T-cell (primary cell): ENCODE results near the gene GALNTL6. TPM values are rescaled to one million over a fixed set of nuclear protein-coding genes. Genes with fewer than 3 reads are reported as not detected.

ENCODE experiments used
- ATAC-seq, 4 experiments: fragments of 200-7000 bp in 3 of 4; fragments of 150-1000 bp in 1 of 4; cut with Tn5 transposase; replicated peaks in 1 of 4; 1 replicate in 3 of 4; 2 replicates in 1 of 4; pipeline ENCODE4 v1.10.0; 2021; ENCODE audit warnings: moderate library complexity in 3 of 4, mild to moderate bottlenecking in 2 of 4, moderate number of reproducible peaks in 1 of 4
- CTCF ChIA-PET, 2 donors: fragments of 300-600 bp; sonication (Branson Sonifier 250); formaldehyde crosslinking; loops; one replicate each; lab custom pipeline; 2022; ENCODE audit warnings: antibody characterized with exemption in 2 of 2; lab: Charles Lee
- POLR2A ChIA-PET, 2 donors: fragments of 300-600 bp; sonication (Branson Sonifier 250); formaldehyde crosslinking; loops; one replicate each; lab custom pipeline; 2022; ENCODE audit warnings: antibody characterized with exemption in 2 of 2; lab: Charles Lee
- DNase-seq, 35 experiments: peaks; one replicate each; pipeline versions ENCODE4 v3.0.0 to v3.0.0-alpha.2; 2013 to 2023
- H3K27ac ChIP-seq: one replicate; pipeline ENCODE4 v1.5.1; 2013; ENCODE audit warnings: low read length
- H3K27me3 ChIP-seq, 2 experiments: replicated peaks in 1 of 2; 1 replicate in 1 of 2; 2 replicates in 1 of 2; pipeline versions ENCODE4 v1.6.1 to v1.7.0; 2013; ENCODE audit warnings: low read length in 1 of 2, mixed read lengths in 1 of 2; ENCODE audit not compliant: control insufficient read depth in 2 of 2, insufficient read depth in 2 of 2; ENCODE audit errors: extremely low read depth in 1 of 2
- H3K36me3 ChIP-seq, 2 donors: 1 replicate in 1 of 2; 2 replicates in 1 of 2; pipeline versions ENCODE4 v1.6.1 to v1.7.0; 2013; ENCODE audit warnings: low read length in 1 of 2; ENCODE audit not compliant: control insufficient read depth in 2 of 2, insufficient read depth in 1 of 2; ENCODE audit errors: extremely low read depth in 1 of 2
- H3K4me1 ChIP-seq, 2 experiments: 1 replicate in 1 of 2; 2 replicates in 1 of 2; pipeline versions ENCODE4 v1.6.1 to v1.7.0; 2013; ENCODE audit warnings: low read length in 2 of 2, mixed read lengths in 1 of 2; ENCODE audit not compliant: insufficient read depth in 2 of 2, control insufficient read depth in 1 of 2; ENCODE audit errors: extremely low read depth in 1 of 2
- H3K4me3 ChIP-seq, 2 donors: 1 replicate in 1 of 2; 2 replicates in 1 of 2; pipeline versions ENCODE4 v1.5.1 to v1.7.0; 2013; ENCODE audit warnings: mild to moderate bottlenecking in 2 of 2, low read length in 1 of 2, moderate library complexity in 1 of 2; ENCODE audit not compliant: control insufficient read depth in 1 of 2; ENCODE audit errors: extremely low read depth in 1 of 2
- H3K9me3 ChIP-seq: 2 replicates; pipeline ENCODE4 v1.7.0; 2013
- H3K27ac Mint-ChIP-seq, 2 donors: one replicate each; pipeline ENCODE4 v1.8.0; 2020 to 2021; ENCODE audit warnings: mild to moderate bottlenecking in 2 of 2, mixed read lengths in 2 of 2
- H3K27me3 Mint-ChIP-seq, 2 donors: one replicate each; pipeline ENCODE4 v1.8.0; 2021 to 2022; ENCODE audit warnings: mixed read lengths in 2 of 2
- H3K36me3 Mint-ChIP-seq: one replicate; pipeline ENCODE4 v1.8.0; 2021; ENCODE audit warnings: mixed read lengths
- H3K4me1 Mint-ChIP-seq, 3 donors: one replicate each; pipeline ENCODE4 v1.8.0; 2020 to 2022; ENCODE audit warnings: mixed read lengths in 3 of 3, mild to moderate bottlenecking in 1 of 3
- H3K4me3 Mint-ChIP-seq, 3 donors: one replicate each; pipeline ENCODE4 v1.8.0; 2020 to 2022; ENCODE audit warnings: mild to moderate bottlenecking in 3 of 3, mixed read lengths in 3 of 3, moderate library complexity in 3 of 3
- H3K9me3 Mint-ChIP-seq, 3 donors: one replicate each; pipeline ENCODE4 v1.8.0; 2020 to 2022; ENCODE audit warnings: mixed read lengths in 3 of 3
- WGBS: methylation state at CpG from one replicate; pipeline ENCODE4 v1.1.5; 2013; ENCODE audit warnings: missing lambda C conversion rate; ENCODE audit not compliant: insufficient coverage; 5-methylcytosine and 5-hydroxymethylcytosine counted together
- total RNA-seq, 35 experiments: library from RNA in 6 of 35; stranded (reverse) in 6 of 35; fragments of 120-200 nt in 1 of 35; gene quantifications; one replicate each; pipeline versions ENCODE4 v1.2.1 to v1.2.4 and lab custom pipeline; 2013 to 2026

GALNTL6 gene
- total RNA-seq, 5 donors from 2014 or later (not counting 1 experiment from before 2014, with no cell fraction given), result not detected

GRCh38 chr4:172253409-172253808, 440.2 kb downstream of the GALNTL6 start:
- no peak overlapping the region for H3K27ac Mint-ChIP-seq
- no peaks in the 10 kb centered on the region for H3K36me3 Mint-ChIP-seq
- Histone ChIP-seq H3K27me3 (no peaks in the 10 kb centered on the region), H3K36me3 (no peaks in the 10 kb centered on the region), H3K4me3 (no peak overlapping the region), H3K4me1 (no peaks in the 10 kb centered on the region), H3K9me3 (no peaks in the 10 kb centered on the region), H3K27ac (no peak overlapping the region)
- H3K4me1 Mint-ChIP-seq, result no peaks in the 10 kb centered on the region
- H3K9me3 Mint-ChIP-seq, result peaks cover 6 to 16% (median 15%) of the 10 kb centered on the region in 3 donors
- ChIA-PET POLR2A (no interaction called here), CTCF (no interaction called here)
- no CpG with 5 or more reads among the region's 1 CpG for WGBS
- H3K27me3 Mint-ChIP-seq, result no peaks in the 10 kb centered on the region
- ATAC-seq (no peak), DNase-seq (no peak)
- no peak overlapping the region for H3K4me3 Mint-ChIP-seq

DNA sequence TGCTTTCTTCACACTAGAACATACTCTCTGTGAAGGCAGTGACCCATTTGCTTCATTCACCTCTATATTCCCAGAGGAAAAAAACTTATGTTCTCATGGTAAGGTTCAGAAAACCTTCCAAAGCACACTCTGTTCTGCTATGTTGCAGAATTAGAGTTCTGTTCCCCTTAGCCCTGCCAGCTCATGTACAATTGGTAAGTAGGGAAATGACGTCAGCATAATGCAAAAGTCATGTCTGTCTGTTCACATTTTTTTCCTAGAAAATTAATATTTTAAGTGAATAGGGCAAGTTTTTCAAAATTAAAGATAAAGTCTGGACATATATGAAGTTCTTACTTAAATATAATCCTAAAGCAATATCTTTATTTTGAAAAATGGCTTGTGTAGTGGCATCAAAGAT, 443.6 kb downstream of the GALNTL6 start:
- H3K4me1 ChIP-seq, result no peaks in the 10 kb centered on the region
- no peak for DNase-seq
- no peaks in the 10 kb centered on the region for H3K36me3 ChIP-seq
- Mint-ChIP-seq H3K9me3 (peaks cover 15 to 19% (median 18%) of the 10 kb centered on the region in 3 donors), H3K27me3 (no peaks in the 10 kb centered on the region), H3K4me1 (no peaks in the 10 kb centered on the region), H3K4me3 (no peak overlapping the region), H3K27ac (no peak overlapping the region), H3K36me3 (no peaks in the 10 kb centered on the region)
- no peak for ATAC-seq
- no peaks in the 10 kb centered on the region for H3K9me3 ChIP-seq
- ChIA-PET CTCF (no interaction called here), POLR2A (no interaction called here)
- no peak overlapping the region for H3K4me3 ChIP-seq
- no peak overlapping the region for H3K27ac ChIP-seq
- WGBS, result no CpG with 5 or more reads among the region's 1 CpG
- H3K27me3 ChIP-seq, result no peaks in the 10 kb centered on the region

GRCh38 chr4:172270397-172270796, 457.2 kb downstream of the GALNTL6 start:
- no peaks in the 10 kb centered on the region for H3K4me1 ChIP-seq
- no peaks in the 10 kb centered on the region for H3K36me3 Mint-ChIP-seq
- H3K4me3 ChIP-seq, result no peak overlapping the region
- no peaks in the 10 kb centered on the region for H3K27me3 Mint-ChIP-seq
- H3K4me1 Mint-ChIP-seq, result no peaks in the 10 kb centered on the region
- no peaks in the 10 kb centered on the region for H3K9me3 ChIP-seq
- POLR2A ChIA-PET, result no interaction called here
- no peak overlapping the region for H3K4me3 Mint-ChIP-seq
- H3K9me3 Mint-ChIP-seq, result peaks cover 7 to 18% (median 9%) of the 10 kb centered on the region in 3 donors
- 80% methylated on average over 1 of the region's 2 CpGs for WGBS
- ATAC-seq (no peak), DNase-seq (no peak)
- H3K27ac ChIP-seq, result no peak overlapping the region
- no peak overlapping the region for H3K27ac Mint-ChIP-seq
- no peaks in the 10 kb centered on the region for H3K27me3 ChIP-seq
- no peaks in the 10 kb centered on the region for H3K36me3 ChIP-seq
- CTCF ChIA-PET, result no interaction called here

- ChIA-PET CTCF (interaction anchor here in 1 of 2 donors (0.6 to 1.0 kb wide), 2 partner anchors 213 to 1260 kb away, joined by 3 to 5 read pairs; no protein-coding TSS in a partner anchor), POLR2A (no interaction called here)
- Mint-ChIP-seq H3K4me1 (no peaks in the 10 kb centered on the region), H3K9me3 (peaks cover 0 to 5% (median 0%) of the 10 kb centered on the region in 3 donors), H3K36me3 (no peaks in the 10 kb centered on the region), H3K27me3 (no peaks in the 10 kb centered on the region), H3K4me3 (no peak overlapping the region), H3K27ac (no peak overlapping the region)
- H3K4me3 ChIP-seq, result no peak overlapping the region
- H3K27ac ChIP-seq, result no peak overlapping the region
- H3K36me3 ChIP-seq, result no peaks in the 10 kb centered on the region
- no peaks in the 10 kb centered on the region for H3K27me3 ChIP-seq
- no peaks in the 10 kb centered on the region for H3K9me3 ChIP-seq
- ATAC-seq, result no peak
- no peaks in the 10 kb centered on the region for H3K4me1 ChIP-seq
- DNase-seq, result no peak
These were observed 473.9 kb downstream of the GALNTL6 start for GRCh38 chr4:172287117-172287516.

DNA sequence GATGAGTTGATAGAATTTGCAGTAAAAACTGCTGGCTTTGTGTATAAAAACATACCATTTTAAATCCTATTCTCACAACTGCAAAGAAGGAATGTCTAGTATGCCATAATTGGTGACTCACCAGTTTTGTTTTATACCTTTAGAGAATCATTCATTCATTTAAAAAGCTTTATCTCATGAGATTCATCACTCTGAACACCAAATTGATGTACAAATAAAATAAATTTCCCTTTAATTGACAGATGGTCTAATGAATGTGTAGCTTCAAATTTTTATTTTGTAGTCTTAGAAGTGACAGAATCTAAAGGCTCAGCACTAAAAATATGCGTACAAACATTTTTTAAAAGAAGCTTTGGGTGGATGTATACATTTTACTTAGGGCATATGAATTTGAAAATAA, 492.5 kb downstream of the GALNTL6 start:
- Mint-ChIP-seq H3K4me1 (no peaks in the 10 kb centered on the region), H3K4me3 (no peak overlapping the region), H3K27ac (no peak overlapping the region), H3K36me3 (no peaks in the 10 kb centered on the region), H3K9me3 (peaks cover 9 to 14% (median 9%) of the 10 kb centered on the region in 3 donors), H3K27me3 (no peaks in the 10 kb centered on the region)
- POLR2A ChIA-PET, result no interaction called here
- H3K27me3 ChIP-seq, result no peaks in the 10 kb centered on the region
- no peaks in the 10 kb centered on the region for H3K36me3 ChIP-seq
- no peaks in the 10 kb centered on the region for H3K9me3 ChIP-seq
- 50% methylated on average over 1 of the region's 1 CpG for WGBS
- ATAC-seq (no peak), DNase-seq (no peak)
- CTCF ChIA-PET, result no interaction called here
- no peak overlapping the region for H3K4me3 ChIP-seq
- no peaks in the 10 kb centered on the region for H3K4me1 ChIP-seq
- H3K27ac ChIP-seq, result no peak overlapping the region

DNA sequence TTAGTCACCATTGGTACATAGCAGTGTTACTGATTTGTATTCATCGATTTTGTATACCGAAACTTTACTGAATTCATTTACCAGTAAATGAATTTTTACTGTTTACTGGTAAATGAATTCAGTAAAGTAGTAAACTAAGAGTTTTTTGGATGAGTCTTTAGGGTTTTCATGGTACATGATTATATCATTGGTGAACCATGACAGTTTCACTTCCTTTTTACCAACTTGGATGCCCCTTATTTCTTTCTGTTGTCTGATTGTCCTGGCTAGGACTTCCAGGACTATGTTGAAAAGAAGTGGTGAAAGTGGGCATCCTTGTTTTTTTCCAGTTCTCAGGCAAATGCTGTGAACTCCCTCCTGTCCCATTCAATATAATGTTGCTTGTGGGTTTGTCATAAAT, 494.9 kb downstream of the GALNTL6 start:
- Histone ChIP-seq H3K27me3 (no peaks in the 10 kb centered on the region), H3K9me3 (no peaks in the 10 kb centered on the region), H3K4me1 (no peaks in the 10 kb centered on the region), H3K36me3 (no peaks in the 10 kb centered on the region), H3K4me3 (no peak overlapping the region), H3K27ac (no peak overlapping the region)
- Mint-ChIP-seq H3K27me3 (no peaks in the 10 kb centered on the region), H3K36me3 (no peaks in the 10 kb centered on the region), H3K4me1 (no peaks in the 10 kb centered on the region), H3K9me3 (peaks cover 7 to 17% (median 9%) of the 10 kb centered on the region in 3 donors), H3K27ac (no peak overlapping the region), H3K4me3 (no peak overlapping the region)
- ATAC-seq (no peak), DNase-seq (no peak)
- CTCF ChIA-PET, result no interaction called here
- no CpG with 5 or more reads among the region's 2 CpGs for WGBS
- POLR2A ChIA-PET, result no interaction called here

- Mint-ChIP-seq H3K27ac (no peak overlapping the region), H3K4me3 (no peak overlapping the region)
These were observed 498.5 kb downstream of the GALNTL6 start for GRCh38 chr4:172311682-172312081.

More at GRCh38 chr4:172311682-172312081, 498.5 kb downstream of the GALNTL6 start:
- no peaks in the 10 kb centered on the region for H3K4me1 Mint-ChIP-seq
- no peaks in the 10 kb centered on the region for H3K27me3 Mint-ChIP-seq
- H3K9me3 Mint-ChIP-seq, result peaks cover 1 to 6% (median 5%) of the 10 kb centered on the region in 3 donors
- Histone ChIP-seq H3K4me1 (no peaks in the 10 kb centered on the region), H3K36me3 (no peaks in the 10 kb centered on the region), H3K4me3 (no peak overlapping the region), H3K27me3 (no peaks in the 10 kb centered on the region), H3K9me3 (no peaks in the 10 kb centered on the region), H3K27ac (no peak overlapping the region)
- POLR2A ChIA-PET, result no interaction called here
- no peaks in the 10 kb centered on the region for H3K36me3 Mint-ChIP-seq
- CTCF ChIA-PET, result no interaction called here
- no peak for ATAC-seq
- WGBS, result no CpG with 5 or more reads among the region's 3 CpGs
- DNase-seq, result no peak
